NCI-H1694 treated with DMSO at 0.1 percent for 48 hours (cell line): ENCODE results near the gene SNX18.
"Not testable (repeated sequence)": the region's sequence is repeated elsewhere in the genome, so short reads cannot be mapped to it uniquely, and the experiment has no call there.

ENCODE experiments used
- DNase-seq: peaks from one replicate; lab custom pipeline; 2025; lab: John Stamatoyannopoulos, UW

SNX18 gene

DNA sequence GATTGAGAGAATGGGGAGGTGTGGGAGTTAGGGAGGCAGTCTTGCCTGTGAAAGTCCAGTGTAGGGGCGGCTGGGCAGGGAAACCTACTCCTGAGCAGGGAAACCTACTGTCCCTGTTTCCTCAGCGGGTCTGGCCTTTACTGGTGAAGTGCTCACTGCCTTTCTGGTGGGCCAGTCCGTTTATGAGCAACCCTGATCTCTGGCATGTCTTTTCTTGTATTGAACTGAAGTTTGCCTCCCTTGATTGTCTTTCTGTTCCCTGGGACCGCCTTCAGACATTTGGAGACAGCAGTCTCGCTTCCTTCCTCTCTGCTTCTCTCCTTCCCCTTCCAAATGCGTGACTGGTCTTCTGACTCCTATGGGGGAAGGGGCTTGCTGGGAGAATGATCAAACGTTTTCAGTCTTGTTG lies 2.9 kb downstream of the SNX18 start:
- DNase-seq, result peak; percentile 16

- no peak for DNase-seq
Measured at GRCh38 chr5:54520940-54521339, 3.4 kb downstream of the SNX18 start.

GRCh38 chr5:54521856-54522479 lies 4.4 kb downstream of the SNX18 start:
- no peak for DNase-seq

GRCh38 chr5:54523534-54523933 lies 6.0 kb downstream of the SNX18 start:
- no peak for DNase-seq

- DNase-seq, result no peak
Measured at GRCh38 chr5:54524082-54524481, 6.5 kb downstream of the SNX18 start.

DNA sequence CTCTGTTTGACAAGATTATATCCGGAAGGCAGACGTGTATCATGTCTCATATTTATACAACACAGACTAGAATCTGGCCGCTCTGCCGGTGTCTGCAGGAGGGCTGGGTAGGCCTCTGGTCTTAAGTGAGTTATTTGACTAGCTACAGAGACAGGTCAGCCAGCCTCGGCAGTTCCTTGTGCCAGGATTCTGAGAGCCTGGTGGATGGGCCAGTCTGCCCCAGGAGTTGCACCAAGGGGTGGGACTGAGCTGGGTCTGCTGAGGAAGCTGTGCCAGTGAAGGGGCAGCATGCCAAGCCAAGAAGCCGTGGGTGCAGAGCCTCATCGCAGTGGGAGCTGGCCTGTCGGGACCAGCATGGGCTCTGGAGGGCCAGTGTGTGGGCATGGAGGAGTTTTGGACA lies 7.1 kb downstream of the SNX18 start:
- no peak for DNase-seq

DNA sequence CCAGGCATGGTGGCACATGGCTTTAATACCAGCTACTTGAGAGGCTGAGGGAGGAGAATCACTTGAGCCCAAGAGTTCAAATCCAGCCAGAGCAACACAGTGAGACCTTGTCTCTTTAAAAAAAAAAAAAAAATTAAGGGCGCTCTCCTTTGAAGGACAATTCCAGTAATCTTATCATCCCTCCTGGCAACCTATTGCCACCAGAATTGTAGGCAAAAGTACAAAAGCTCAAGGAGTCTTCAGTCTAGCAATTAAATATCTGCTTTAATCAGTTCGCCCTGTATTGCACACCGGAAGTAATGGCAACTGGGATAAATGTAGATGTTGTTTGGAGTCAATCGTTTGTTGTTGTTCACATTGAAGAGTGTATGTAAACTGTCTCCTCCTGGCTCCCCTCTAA lies 7.7 kb downstream of the SNX18 start:
- no peak for DNase-seq

GRCh38 chr5:54525692-54526091 lies 8.1 kb downstream of the SNX18 start:
- DNase-seq, result no peak

DNA sequence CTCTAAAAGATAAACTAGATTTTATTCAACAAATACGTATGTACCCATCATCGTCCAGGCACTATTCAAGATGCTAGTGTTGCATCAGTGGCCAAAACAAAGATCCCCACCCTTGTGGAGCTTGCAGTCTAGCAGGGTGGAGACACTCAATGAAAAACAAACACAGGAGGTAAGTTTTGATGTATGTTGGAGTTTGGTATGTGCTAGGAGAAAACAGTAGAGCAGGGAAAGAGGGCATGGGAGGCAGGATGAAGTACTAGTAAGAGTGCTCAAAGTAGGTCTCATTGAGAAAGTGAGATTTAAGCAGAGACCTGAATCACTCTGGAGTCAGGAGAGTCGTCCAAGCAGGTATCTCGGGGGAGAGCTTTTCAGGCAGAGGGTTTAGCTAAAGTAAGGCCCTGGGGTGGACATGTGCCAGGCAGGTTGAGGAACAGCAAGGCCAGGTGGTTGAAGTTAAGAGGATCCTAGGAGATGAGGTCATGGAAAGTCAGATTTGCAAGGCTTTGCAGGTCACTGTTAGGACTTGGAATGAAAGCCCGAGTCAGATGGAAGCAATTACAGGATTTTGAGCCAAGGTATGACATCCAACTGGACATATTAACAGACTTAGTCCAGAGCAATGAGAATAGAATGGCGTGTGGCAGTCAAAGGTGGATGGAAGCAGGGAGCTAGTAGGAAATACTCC lies 9.2 kb downstream of the SNX18 start:
- no peak for DNase-seq

GRCh38 chr5:54528633-54529209 lies 11.2 kb downstream of the SNX18 start:
- no peak for DNase-seq

- DNase-seq, result peak; percentile 50
Measured at GRCh38 chr5:54529565-54529964, 12.0 kb downstream of the SNX18 start.

GRCh38 chr5:54531546-54531945 lies 14.0 kb downstream of the SNX18 start:
- DNase-seq, result no peak

GRCh38 chr5:54533541-54534190 lies 16.1 kb downstream of the SNX18 start:
- no peak for DNase-seq

DNA sequence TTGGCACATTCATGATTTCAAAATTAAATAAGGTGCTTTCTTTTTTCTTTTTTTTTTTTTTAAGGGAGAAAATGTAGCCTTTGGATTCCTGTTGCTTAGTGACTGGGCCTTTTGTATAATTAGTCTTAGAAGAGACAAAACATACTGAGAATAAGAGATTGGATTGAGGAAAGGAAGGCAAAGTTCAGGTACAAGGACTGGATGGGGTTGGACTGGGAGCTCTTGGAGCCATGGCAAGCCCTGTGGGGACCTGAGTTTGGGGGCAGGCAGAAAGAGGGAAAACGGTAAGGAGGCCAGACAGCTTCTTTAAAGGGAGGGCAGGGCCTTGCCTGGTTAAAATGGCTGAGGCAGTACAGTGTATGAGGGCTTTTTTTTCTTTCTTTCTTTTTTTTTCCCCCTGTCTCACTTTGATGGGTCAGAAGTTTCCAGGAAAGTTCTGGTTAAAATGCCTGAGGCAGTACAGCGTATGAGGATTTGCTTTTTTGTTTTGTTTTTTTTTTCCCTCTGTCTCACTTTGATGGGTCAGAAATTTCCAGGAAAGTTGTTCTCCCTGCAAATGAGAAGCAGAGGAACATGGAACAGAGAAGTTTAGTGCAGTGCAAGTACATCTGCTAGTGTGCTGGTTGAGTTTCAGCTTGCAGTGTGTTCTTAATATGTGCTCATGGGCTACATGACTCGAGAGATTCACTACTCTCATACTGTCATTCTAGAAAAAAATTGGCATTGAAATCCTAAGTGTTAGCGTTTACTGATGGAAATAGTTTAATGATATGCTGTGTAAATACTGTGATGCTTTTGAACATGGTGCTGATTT lies 16.8 kb downstream of the SNX18 start:
- no peak for DNase-seq

DNA sequence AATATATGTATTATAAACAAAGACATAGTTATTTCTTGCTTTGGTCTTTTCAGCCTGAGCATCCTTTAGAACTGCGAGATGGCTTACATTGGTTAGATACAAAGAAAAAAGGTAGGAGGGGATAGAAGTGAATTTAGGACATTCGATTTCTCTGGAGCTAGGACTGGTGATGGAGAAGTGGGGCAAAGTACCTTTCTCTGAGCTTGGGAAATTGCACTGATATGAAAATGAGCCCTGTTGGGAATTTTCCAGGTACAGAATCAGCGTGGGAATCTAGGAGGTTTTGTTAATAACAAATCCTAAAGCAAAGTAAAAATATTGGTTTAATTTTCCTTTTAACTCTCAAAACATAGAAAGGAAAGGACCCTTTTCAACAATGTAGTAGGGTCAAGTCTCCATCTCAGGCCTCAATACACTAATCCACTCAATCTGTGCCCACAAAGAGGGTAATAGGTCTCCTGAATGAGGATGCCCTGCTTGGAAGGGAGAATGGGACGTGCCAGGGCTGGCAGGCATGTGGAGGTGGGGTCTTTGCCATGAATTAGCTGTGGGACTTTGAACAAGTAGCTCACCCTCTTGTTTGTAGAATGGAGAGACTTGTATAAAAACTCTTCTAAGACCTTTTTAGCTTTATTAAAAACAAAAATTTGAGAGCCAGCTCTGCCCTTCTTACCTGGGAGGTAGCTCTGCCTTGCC lies 17.7 kb downstream of the SNX18 start:
- DNase-seq, result no peak

DNA sequence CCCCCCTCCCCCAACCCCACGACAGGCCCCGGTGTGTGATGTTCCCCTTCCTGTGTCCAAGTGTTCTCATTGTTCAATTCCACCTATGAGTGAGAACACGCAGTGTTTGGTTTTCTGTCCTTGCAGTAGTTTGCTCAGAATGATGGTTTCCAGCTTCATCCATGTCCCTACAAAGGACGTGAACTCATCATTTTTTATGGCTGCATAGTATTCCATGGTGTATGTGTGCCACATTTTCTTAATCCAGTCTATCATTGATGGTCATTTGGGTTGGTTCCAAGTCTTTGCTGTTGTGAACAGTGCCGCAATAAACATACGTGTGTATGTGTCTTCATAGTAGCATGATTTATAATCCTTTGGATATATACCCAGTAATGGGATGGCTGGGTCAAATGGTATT lies 18.8 kb downstream of the SNX18 start:
- DNase-seq, result not testable (repeated sequence)

- not testable (repeated sequence) for DNase-seq
Measured at GRCh38 chr5:54536861-54537260, 19.3 kb downstream of the SNX18 start.

DNA sequence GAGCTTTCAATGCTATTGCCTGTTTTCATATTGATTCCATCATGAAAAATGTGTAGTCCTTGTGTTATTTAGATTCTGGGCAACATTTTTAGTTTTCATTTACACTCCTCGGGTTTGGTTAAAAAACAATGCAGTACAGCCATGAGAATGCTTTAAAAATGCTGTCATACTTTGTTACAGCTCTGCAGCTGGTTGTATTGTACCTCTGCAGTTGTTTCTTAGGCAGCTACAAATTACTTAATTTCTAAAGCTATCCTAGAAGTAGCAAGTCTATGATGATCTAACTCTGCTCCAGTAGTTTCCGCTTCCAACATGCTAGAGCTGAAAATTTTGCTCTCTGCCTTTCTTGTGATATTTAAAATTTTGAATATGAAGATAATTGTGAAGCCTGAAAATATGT lies 20.2 kb downstream of the SNX18 start:
- no peak for DNase-seq

DNA sequence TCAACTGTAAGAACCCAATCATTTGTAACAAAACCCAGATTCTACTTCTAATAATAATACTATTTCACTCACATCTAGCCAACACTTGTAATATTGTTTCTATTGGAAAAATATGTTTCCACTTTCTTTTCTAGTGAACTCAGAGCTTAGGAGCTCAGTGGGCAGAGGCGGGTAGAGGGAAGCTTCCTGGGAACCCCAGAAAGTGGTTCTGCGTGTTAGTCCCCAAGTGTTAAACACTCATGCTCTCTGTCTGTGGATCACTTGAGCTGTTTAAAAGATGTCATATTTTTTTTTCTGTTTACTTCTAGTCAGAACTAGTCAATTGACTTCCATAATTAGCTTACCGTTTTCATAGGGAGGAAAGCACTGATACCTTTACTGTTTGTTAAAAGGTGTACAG lies 20.6 kb downstream of the SNX18 start:
- DNase-seq, result no peak

GRCh38 chr5:54539001-54539400 lies 21.4 kb downstream of the SNX18 start:
- no peak for DNase-seq

DNA sequence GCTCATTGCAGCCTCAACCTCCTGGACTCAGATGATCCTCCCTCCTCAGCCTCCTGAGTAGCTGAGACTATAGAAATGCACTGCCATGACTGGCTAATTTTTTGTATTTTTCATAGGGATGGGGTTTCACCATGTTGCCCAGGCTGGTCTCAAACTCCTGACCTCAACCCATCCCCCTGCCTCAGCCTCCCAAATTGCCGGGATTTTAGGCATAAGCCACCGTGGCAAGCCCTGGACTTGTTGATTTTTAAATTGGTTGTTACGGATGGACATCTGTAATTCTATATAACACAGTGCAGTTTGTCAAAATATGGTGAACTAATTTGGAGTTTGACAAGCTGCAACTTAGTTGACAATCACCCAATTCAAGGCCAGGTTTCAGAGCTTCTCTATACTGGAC lies 22.7 kb downstream of the SNX18 start:
- no peak for DNase-seq
